ENCODE data around the gene JAG2. TPM values are rescaled to one million over a fixed set of nuclear protein-coding genes. Genes with fewer than 3 reads are reported as not detected.

The JAG2 gene
- total and polyA plus RNA-seq, 2 of the 4 experiments (the other 2 are of a cell fraction), result 0.18 to 0.58 TPM

DNA sequence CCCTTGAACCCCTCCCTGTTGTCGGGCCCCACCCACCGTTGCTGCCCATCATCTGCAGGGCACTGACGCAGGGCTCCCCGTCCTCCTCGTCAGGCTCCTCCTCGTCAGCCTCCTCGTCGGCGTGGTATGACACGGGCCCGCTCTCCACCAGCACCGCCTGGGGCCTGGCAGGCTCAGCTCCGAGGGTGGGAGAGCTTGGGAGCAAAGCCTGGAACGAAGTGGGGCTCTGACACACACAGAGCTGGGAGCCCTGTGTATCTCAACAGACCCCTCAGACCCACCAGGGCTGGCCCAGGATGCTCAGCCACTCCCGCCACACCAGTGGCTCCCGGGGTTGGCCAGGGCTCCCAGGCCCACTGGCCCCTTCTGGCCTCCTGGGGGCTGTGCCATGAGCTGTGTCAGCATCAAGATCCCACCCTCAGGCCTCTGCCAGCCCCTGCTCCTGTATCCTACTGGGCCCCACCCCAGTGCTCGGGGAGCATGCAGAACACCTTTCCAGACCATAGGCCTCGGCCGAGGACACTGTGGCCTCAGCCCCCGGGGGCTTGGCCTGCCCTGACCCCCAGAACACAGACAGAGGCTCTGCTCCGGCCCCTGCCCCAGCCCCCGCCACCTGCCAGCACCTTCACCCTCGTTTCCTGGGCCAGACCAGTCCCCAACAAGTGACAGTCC lies 42.6 kb upstream of the JAG2 start:
- Histone ChIP-seq H2BK5ac (ENCODE audit: low read depth, low read length, poor library complexity, severe bottlenecking) (no peak overlapping the region), H3K4ac (ENCODE audit: low read depth, low read length) (no peak overlapping the region), H3K4me1 (ENCODE audit: control insufficient read depth, insufficient read depth, low read length) (no peaks in the 10 kb centered on the region), H3K4me2 (ENCODE audit: low read depth, low read length) (no peak overlapping the region), H3K14ac (replicated peaks; ENCODE audit: low read depth, low read length) (no peak overlapping the region), H2AK9ac (replicated peaks; ENCODE audit: low read depth, low read length, poor library complexity) (no peak overlapping the region), H3K9ac (ENCODE audit: low read depth, low read length) (no peak overlapping the region), H3K27me3 (ENCODE audit: control insufficient read depth, insufficient read depth, low read length) (no peaks in the 10 kb centered on the region), H3K18ac (ENCODE audit: low read depth, low read length) (no peak overlapping the region), H3K56ac (ENCODE audit: extremely low read depth, insufficient read depth, low read length) (no peak overlapping the region), H4K20me1 (ENCODE audit: insufficient read depth, low read length) (peaks cover 13% of the 10 kb centered on the region), H3K36me3 (ENCODE audit: control insufficient read depth, insufficient read depth, low read length) (peaks cover 20% of the 10 kb centered on the region), H2BK15ac (ENCODE audit: low read depth, low read length) (no peak overlapping the region), H3K9me3 (ENCODE audit: control insufficient read depth, insufficient read depth, low read length) (no peaks in the 10 kb centered on the region), H2AK5ac (ENCODE audit: low read depth, low read length) (no peak overlapping the region), H4K8ac (ENCODE audit: low read depth in 2 of 2, low read length in 2 of 2) (no peak overlapping the region), H3K27ac (ENCODE audit: insufficient read depth, low read length) (no peak overlapping the region), H4K91ac (ENCODE audit: insufficient read depth, low read depth, low read length) (no peak overlapping the region), H2BK120ac (ENCODE audit: low read depth, low read length) (no peak overlapping the region), H3K9me1 (ENCODE audit: insufficient read depth, low read length) (peaks cover 10% of the 10 kb centered on the region), H2AFZ (replicated peaks; ENCODE audit: low read length, poor library complexity) (no peak overlapping the region), H4K5ac (ENCODE audit: low read depth, low read length) (no peak overlapping the region), H2BK20ac (ENCODE audit: low read depth, low read length) (no peak overlapping the region), H3K79me1 (ENCODE audit: low read depth in 1 of 2, low read length in 2 of 2) (peaks cover 9 to 14% of the 10 kb centered on the region in 2 experiments; a peak in 3 of 4 replicates), H3K23ac (ENCODE audit: low read depth, low read length) (no peak overlapping the region), H3K4me3 (ENCODE audit: insufficient read depth, low read depth, low read length) (no peak overlapping the region)
- ATAC-seq (ENCODE audit: low read depth), result no peak
- intact Hi-C loops (cut with micrococcal nuclease), result no loop called here
- ChIA-PET POLR2A (ENCODE audit: unreplicated experiment) (no interaction called here), CTCF (no interaction called here)
- dilution Hi-C loops (cut with HindIII; ENCODE audit: low sequenced_read_pairs, unreplicated experiment), result no loop called here
- in situ Hi-C loops (cut with MboI; ENCODE audit: low sequenced_read_pairs), result no loop called here
- DNase-seq, result no peak
- BruUV-seq (replicated peaks), result no TSS peak
- TF ChIP-seq, protein P1, sequence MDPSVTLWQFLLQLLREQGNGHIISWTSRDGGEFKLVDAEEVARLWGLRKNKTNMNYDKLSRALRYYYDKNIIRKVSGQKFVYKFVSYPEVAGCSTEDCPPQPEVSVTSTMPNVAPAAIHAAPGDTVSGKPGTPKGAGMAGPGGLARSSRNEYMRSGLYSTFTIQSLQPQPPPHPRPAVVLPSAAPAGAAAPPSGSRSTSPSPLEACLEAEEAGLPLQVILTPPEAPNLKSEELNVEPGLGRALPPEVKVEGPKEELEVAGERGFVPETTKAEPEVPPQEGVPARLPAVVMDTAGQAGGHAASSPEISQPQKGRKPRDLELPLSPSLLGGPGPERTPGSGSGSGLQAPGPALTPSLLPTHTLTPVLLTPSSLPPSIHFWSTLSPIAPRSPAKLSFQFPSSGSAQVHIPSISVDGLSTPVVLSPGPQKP (IDR thresholded peaks at IDR 0.05; ENCODE audit: borderline replicate concordance, low read depth, low read length), result no peak
- TF ChIP-seq RFX5 (IDR thresholded peaks at IDR 0.05; ENCODE audit: low read depth, low read length) (no peak), SMC3 (IDR thresholded peaks at IDR 0.05; ENCODE audit: low read depth, low read length) (no peak), NFE2L2 (IDR thresholded peaks at IDR 0.05; ENCODE audit: low read depth, low read length) (no peak), RCOR1 (IDR thresholded peaks at IDR 0.05; ENCODE audit: insufficient replicate concordance, low read length) (no peak), POLR2A (IDR thresholded peaks at IDR 0.05; ENCODE audit: low read depth, low read length) (no peak), RAD21 (IDR thresholded peaks at IDR 0.05; ENCODE audit: low read length) (no peak), MAZ (IDR thresholded peaks at IDR 0.05; ENCODE audit: borderline replicate concordance, low read depth, low read length) (no peak), FOS (IDR thresholded peaks at IDR 0.05; ENCODE audit: low read depth, low read length) (no peak)
- TF ChIP-seq, protein P2, sequence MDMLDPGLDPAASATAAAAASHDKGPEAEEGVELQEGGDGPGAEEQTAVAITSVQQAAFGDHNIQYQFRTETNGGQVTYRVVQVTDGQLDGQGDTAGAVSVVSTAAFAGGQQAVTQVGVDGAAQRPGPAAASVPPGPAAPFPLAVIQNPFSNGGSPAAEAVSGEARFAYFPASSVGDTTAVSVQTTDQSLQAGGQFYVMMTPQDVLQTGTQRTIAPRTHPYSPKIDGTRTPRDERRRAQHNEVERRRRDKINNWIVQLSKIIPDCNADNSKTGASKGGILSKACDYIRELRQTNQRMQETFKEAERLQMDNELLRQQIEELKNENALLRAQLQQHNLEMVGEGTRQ (IDR thresholded peaks at IDR 0.05; ENCODE audit: low read depth, low read length), result no peak
- WGBS, 2 experiments (ENCODE audit: extremely low coverage in 2 of 2, insufficient read length in 1 of 2), result 88% methylated on average over 12 of the region's 23 CpGs; no CpG with 5 or more reads in 1 of the 2 experiments

All from IMR-90 (cell line).